HL-60 (cell line): Measurements from ENCODE around the gene BICRAL.
"Not testable (repeated sequence)": the region's sequence is repeated elsewhere in the genome, so short reads cannot be mapped to it uniquely, and the experiment has no call there.

Experiments
- DNase-seq, 2 experiments: peaks; one replicate each; pipeline ENCODE4 v3.0.0-alpha.2; 2010 to 2020; ENCODE audit warnings: low read depth in 1 of 2, low spot score in 1 of 2
- H3K27ac ChIP-seq: fragments of 250-450 bp; sonication (Bioruptor Pico); replicated peaks from 2 replicates; pipeline ENCODE4 v1.5.1; 2020; ENCODE audit warnings: mild to moderate bottlenecking, moderate library complexity
- H3K27me3 ChIP-seq: fragments of 250-450 bp; sonication (Bioruptor Pico); 2 replicates; pipeline ENCODE4 v1.5.1; 2021; ENCODE audit warnings: mild to moderate bottlenecking, moderate library complexity; ENCODE audit not compliant: insufficient read depth, poor library complexity, severe bottlenecking
- H3K4me3 ChIP-seq: replicated peaks from 2 replicates; pipeline ENCODE4 v1.5.1; 2011; ENCODE audit warnings: mild to moderate bottlenecking, control low read depth, low read length; ENCODE audit not compliant: insufficient read depth
- GABPA ChIP-seq: IDR thresholded peaks from 2 replicates; pipeline ENCODE4 v1.6.1; 2012; ENCODE audit warnings: low read depth
- POLR2AphosphoS5 ChIP-seq: IDR thresholded peaks from 2 replicates; pipeline ENCODE4 v1.6.1; 2012; ENCODE audit warnings: low read depth
- SPI1 ChIP-seq: IDR thresholded peaks from 2 replicates; pipeline ENCODE4 v1.6.1; 2012; ENCODE audit warnings: low read depth, mild to moderate bottlenecking, borderline replicate concordance
- TF ChIP-seq, protein P1 (sequence below): IDR thresholded peaks from one replicate; pipeline ENCODE4 v1.5.1; 2011; ENCODE audit warnings: low read length, control low read depth, inconsistent platforms; ENCODE audit not compliant: insufficient read depth
- TF ChIP-seq, protein P2 (sequence below): IDR thresholded peaks from 2 replicates; pipeline ENCODE4 v1.6.1; 2012; ENCODE audit warnings: low read depth; ENCODE audit not compliant: insufficient replicate concordance

BICRAL gene

GRCh38 chr6:42891199-42891722 lies 109.4 kb downstream of the BICRAL start:
- TF ChIP-seq, protein P1, sequence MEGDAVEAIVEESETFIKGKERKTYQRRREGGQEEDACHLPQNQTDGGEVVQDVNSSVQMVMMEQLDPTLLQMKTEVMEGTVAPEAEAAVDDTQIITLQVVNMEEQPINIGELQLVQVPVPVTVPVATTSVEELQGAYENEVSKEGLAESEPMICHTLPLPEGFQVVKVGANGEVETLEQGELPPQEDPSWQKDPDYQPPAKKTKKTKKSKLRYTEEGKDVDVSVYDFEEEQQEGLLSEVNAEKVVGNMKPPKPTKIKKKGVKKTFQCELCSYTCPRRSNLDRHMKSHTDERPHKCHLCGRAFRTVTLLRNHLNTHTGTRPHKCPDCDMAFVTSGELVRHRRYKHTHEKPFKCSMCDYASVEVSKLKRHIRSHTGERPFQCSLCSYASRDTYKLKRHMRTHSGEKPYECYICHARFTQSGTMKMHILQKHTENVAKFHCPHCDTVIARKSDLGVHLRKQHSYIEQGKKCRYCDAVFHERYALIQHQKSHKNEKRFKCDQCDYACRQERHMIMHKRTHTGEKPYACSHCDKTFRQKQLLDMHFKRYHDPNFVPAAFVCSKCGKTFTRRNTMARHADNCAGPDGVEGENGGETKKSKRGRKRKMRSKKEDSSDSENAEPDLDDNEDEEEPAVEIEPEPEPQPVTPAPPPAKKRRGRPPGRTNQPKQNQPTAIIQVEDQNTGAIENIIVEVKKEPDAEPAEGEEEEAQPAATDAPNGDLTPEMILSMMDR = no peak
- TF ChIP-seq GABPA (no peak), POLR2AphosphoS5 (no peak), SPI1 (no peak)
- TF ChIP-seq, protein P2, sequence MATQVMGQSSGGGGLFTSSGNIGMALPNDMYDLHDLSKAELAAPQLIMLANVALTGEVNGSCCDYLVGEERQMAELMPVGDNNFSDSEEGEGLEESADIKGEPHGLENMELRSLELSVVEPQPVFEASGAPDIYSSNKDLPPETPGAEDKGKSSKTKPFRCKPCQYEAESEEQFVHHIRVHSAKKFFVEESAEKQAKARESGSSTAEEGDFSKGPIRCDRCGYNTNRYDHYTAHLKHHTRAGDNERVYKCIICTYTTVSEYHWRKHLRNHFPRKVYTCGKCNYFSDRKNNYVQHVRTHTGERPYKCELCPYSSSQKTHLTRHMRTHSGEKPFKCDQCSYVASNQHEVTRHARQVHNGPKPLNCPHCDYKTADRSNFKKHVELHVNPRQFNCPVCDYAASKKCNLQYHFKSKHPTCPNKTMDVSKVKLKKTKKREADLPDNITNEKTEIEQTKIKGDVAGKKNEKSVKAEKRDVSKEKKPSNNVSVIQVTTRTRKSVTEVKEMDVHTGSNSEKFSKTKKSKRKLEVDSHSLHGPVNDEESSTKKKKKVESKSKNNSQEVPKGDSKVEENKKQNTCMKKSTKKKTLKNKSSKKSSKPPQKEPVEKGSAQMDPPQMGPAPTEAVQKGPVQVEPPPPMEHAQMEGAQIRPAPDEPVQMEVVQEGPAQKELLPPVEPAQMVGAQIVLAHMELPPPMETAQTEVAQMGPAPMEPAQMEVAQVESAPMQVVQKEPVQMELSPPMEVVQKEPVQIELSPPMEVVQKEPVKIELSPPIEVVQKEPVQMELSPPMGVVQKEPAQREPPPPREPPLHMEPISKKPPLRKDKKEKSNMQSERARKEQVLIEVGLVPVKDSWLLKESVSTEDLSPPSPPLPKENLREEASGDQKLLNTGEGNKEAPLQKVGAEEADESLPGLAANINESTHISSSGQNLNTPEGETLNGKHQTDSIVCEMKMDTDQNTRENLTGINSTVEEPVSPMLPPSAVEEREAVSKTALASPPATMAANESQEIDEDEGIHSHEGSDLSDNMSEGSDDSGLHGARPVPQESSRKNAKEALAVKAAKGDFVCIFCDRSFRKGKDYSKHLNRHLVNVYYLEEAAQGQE = no peak
- Histone ChIP-seq H3K4me3 (peak overlapping the region; percentile 83), H3K27me3 (no peaks in the 10 kb centered on the region), H3K27ac (peak overlapping the region; percentile 94)
- no peak for DNase-seq

DNA sequence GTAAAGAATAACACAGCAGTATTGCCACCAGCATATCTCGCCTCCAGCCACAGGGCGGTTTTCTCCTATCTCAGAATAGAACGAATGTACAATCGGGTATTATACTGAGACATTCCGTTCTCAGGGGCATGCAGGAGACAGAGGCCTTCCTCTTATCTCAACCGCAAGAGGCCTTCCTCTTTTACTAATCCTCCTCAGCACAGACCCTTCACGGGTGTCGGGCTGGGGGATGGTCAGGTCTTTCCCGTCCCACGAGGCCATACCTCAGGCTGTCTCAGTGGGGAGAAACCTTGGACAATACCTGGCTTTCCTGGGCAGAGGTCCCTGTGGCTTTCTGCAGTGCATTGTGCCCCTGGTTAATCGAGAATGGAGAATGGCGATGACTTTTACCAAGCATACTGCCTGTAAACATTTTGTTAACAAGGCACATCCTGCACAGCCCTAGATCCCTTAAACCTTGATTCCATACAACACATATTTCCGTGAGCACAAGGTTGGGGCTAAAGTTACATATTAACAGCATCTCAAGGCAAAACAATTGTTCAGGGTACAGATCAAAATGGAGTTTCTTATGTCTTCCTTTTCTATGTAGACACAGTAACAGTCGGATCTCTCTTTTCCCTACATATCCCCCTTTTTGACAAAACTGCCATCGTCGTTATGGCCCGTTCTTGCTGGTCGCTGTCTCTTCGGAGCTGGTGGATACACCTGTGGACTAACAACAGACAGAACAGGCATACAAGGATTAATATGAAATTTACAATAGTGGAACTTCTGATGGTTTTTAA lies 112.4 kb downstream of the BICRAL start:
- H3K27me3 ChIP-seq, H3K4me3 ChIP-seq: not testable (repeated sequence)
- DNase-seq = peak in 1 of 2 experiments; percentile 87
- TF ChIP-seq SPI1 (peak; percentile 88), POLR2AphosphoS5 (peak; percentile 26; the same call in 1 of the 2 replicates)
- peak overlapping the region; percentile 88 for H3K27ac ChIP-seq

GRCh38 chr6:42896178-42896719 lies 114.4 kb downstream of the BICRAL start:
- no peak for DNase-seq
- TF ChIP-seq, protein P1 = no peak
- TF ChIP-seq GABPA = no peak
- TF ChIP-seq POLR2AphosphoS5 = no peak
- TF ChIP-seq, protein P2 = no peak
- TF ChIP-seq SPI1 = no peak
- no peak overlapping the region for H3K27ac ChIP-seq
- no peaks in the 10 kb centered on the region for H3K27me3 ChIP-seq
- no peak overlapping the region for H3K4me3 ChIP-seq

DNA sequence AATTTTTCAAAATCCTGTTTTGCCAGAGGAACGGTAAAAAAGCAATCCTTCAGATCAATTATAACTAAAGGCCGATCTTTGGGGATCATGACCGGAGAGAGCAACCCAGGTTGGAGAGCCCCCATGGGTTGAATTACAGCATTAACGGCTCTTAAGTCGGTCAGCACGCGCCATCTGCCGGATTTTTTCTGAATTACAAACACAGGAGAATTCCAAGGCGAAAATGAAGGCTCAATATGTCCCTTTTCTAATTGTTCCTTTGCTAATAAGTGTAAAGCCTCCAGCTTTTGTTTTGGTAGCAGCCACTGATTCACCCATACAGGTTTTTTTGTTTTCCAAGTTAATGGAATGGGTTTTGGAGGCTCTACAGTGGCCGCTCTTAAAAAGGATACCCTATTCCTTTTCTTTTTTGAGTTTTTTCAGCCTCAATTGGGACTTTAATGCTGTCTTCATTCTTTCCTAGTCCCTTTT lies 117.1 kb downstream of the BICRAL start:
- Histone ChIP-seq H3K4me3 (no peak overlapping the region), H3K27ac (no peak overlapping the region), H3K27me3 (no peaks in the 10 kb centered on the region)
- TF ChIP-seq SPI1 = no peak
- TF ChIP-seq, protein P1 = peak; percentile 33
- DNase-seq = peak in 1 of 2 experiments; percentile 75
